GM18517 (cell line): ENCODE data around the gene SOS2.

ENCODE experiments used
- ATAC-seq: cut with Tn5 transposase; IDR thresholded peaks from one replicate; pipeline ENCODE4 v1.9.1; 2021; ENCODE audit warnings: mild to moderate bottlenecking, moderate library complexity; ENCODE audit not compliant: unreplicated experiment

SOS2 gene

GRCh38 chr14:50231475-50232275 lies at the start of gene SOS2:
Gene SOS2 (minus strand): TSS chr14:50231578. CDS start chr14:50231283, 295 bp downstream.
- peak; percentile 77 for ATAC-seq

GRCh38 chr14:50272498-50272897 lies 41.1 kb upstream of the SOS2 start:
- no peak for ATAC-seq

- ATAC-seq: no peak
These were observed 39.6 kb upstream of the SOS2 start for GRCh38 chr14:50270932-50271331.

- ATAC-seq: no peak
These were observed 33.7 kb upstream of the SOS2 start for GRCh38 chr14:50265029-50265428.

GRCh38 chr14:50263321-50263720 lies 31.9 kb upstream of the SOS2 start:
- ATAC-seq: no peak

GRCh38 chr14:50262865-50263264 lies 31.5 kb upstream of the SOS2 start:
- ATAC-seq: no peak

- no peak for ATAC-seq
These were observed 29.1 kb upstream of the SOS2 start for GRCh38 chr14:50260511-50260910.

- no peak for ATAC-seq
These were observed 28.7 kb upstream of the SOS2 start for GRCh38 chr14:50260072-50260471.

- no peak for ATAC-seq
These were observed 26.4 kb upstream of the SOS2 start for GRCh38 chr14:50257732-50258131.

- no peak for ATAC-seq
These were observed 22.9 kb upstream of the SOS2 start for GRCh38 chr14:50254248-50254647.

GRCh38 chr14:50249136-50249775 lies 17.9 kb upstream of the SOS2 start:
- ATAC-seq: no peak

- no peak for ATAC-seq
These were observed 15.9 kb upstream of the SOS2 start for GRCh38 chr14:50247245-50247644.

- no peak for ATAC-seq
These were observed 11.4 kb upstream of the SOS2 start for GRCh38 chr14:50242566-50243310.

GRCh38 chr14:50242096-50242495 lies 10.7 kb upstream of the SOS2 start:
- no peak for ATAC-seq

- ATAC-seq: no peak
These were observed 6.0 kb upstream of the SOS2 start for GRCh38 chr14:50237427-50237826.

- ATAC-seq: no peak
These were observed 2.5 kb upstream of the SOS2 start for GRCh38 chr14:50233951-50234250.

- ATAC-seq: no peak
These were observed 2.0 kb upstream of the SOS2 start for GRCh38 chr14:50233166-50233950.

GRCh38 chr14:50232276-50232642 lies 881 bp upstream of the SOS2 start:
- no peak for ATAC-seq

- ATAC-seq: peak; percentile 32
These were observed 490 bp downstream of the SOS2 start for GRCh38 chr14:50230701-50231474.

- no peak for ATAC-seq
These were observed 1.0 kb downstream of the SOS2 start for GRCh38 chr14:50230401-50230700.

- ATAC-seq: no peak
These were observed 1.7 kb downstream of the SOS2 start for GRCh38 chr14:50229681-50230080.
